GM12891 (cell line): Measurements from ENCODE around the gene SLF1.

Experiments used
- DNase-seq: peaks from one replicate; pipeline ENCODE4 v3.0.0; 2011; ENCODE audit warnings: low spot score; ENCODE audit not compliant: insufficient read length
- FAIRE-seq: peaks from 2 replicates; lab custom pipeline; 2011; peaks lifted over from hg19 to GRCh38; lab: Jason Lieb, UNC
- PAX5 ChIP-seq: IDR thresholded peaks from 2 replicates; pipeline ENCODE4 v1.6.1; 2011; ENCODE audit warnings: low read length, moderate library complexity, mild to moderate bottlenecking; ENCODE audit not compliant: insufficient read depth, severe bottlenecking
- POLR2A ChIP-seq: IDR thresholded peaks from 2 replicates; pipeline ENCODE4 v1.6.1; 2011; ENCODE audit warnings: low read depth, low read length, control low read depth
- POLR2AphosphoS5 ChIP-seq: IDR thresholded peaks from 2 replicates; pipeline ENCODE4 v1.6.1; 2011; ENCODE audit warnings: low read depth, low read length, control low read depth
- POU2F2 ChIP-seq: IDR thresholded peaks from 2 replicates; pipeline ENCODE4 v1.6.1; 2011; ENCODE audit warnings: low read depth, mild to moderate bottlenecking, control low read depth, low read length, moderate library complexity
- SPI1 ChIP-seq: IDR thresholded peaks from 2 replicates; pipeline ENCODE4 v1.6.1; 2011; ENCODE audit warnings: low read depth, low read length, control low read depth
- TAF1 ChIP-seq: IDR thresholded peaks from 2 replicates; pipeline ENCODE4 v1.6.1; 2011; ENCODE audit warnings: low read depth, low read length, control low read depth

Gene SLF1

GRCh38 chr5:94691291-94691690, 72.8 kb downstream of the SLF1 start:
- FAIRE-seq (no peak), DNase-seq (no peak)
- TF ChIP-seq PAX5 (no peak), POLR2A (no peak), TAF1 (no peak), POU2F2 (no peak), POLR2AphosphoS5 (no peak), SPI1 (no peak)

GRCh38 chr5:94691949-94692348, 73.5 kb downstream of the SLF1 start:
- DNase-seq (no peak), FAIRE-seq (no peak)
- TF ChIP-seq TAF1 (no peak), POU2F2 (no peak), PAX5 (no peak), POLR2A (no peak), POLR2AphosphoS5 (no peak), SPI1 (no peak)

- no peak for TF ChIP-seq POU2F2
- TF ChIP-seq POLR2A: no peak
- TF ChIP-seq SPI1: no peak
- no peak for TF ChIP-seq POLR2AphosphoS5
- no peak for TF ChIP-seq PAX5
- TF ChIP-seq TAF1: no peak
- DNase-seq (no peak), FAIRE-seq (no peak)
These were observed 74.1 kb downstream of the SLF1 start for GRCh38 chr5:94692581-94692980.

- TF ChIP-seq TAF1: no peak
- no peak for TF ChIP-seq PAX5
- no peak for TF ChIP-seq POLR2AphosphoS5
- no peak for TF ChIP-seq POLR2A
- TF ChIP-seq POU2F2: no peak
- DNase-seq (no peak), FAIRE-seq (no peak)
These were observed 74.8 kb downstream of the SLF1 start for GRCh38 chr5:94693043-94693822.

GRCh38 chr5:94693845-94694370, 75.4 kb downstream of the SLF1 start:
- DNase-seq (no peak), FAIRE-seq (peak; percentile 35)
- TF ChIP-seq POLR2A (no peak), PAX5 (no peak), TAF1 (no peak), POLR2AphosphoS5 (no peak), POU2F2 (no peak), SPI1 (no peak)

- no peak for DNase-seq
- no peak for FAIRE-seq
- TF ChIP-seq PAX5: no peak
- TF ChIP-seq POU2F2: no peak
- TF ChIP-seq POLR2A: no peak
- TF ChIP-seq POLR2AphosphoS5: no peak
- TF ChIP-seq TAF1: no peak
- no peak for TF ChIP-seq SPI1
These were observed 76.2 kb downstream of the SLF1 start for GRCh38 chr5:94694671-94695070.

- DNase-seq (no peak), FAIRE-seq (no peak)
- TF ChIP-seq POU2F2: no peak
- TF ChIP-seq PAX5: no peak
- TF ChIP-seq SPI1: no peak
- TF ChIP-seq POLR2AphosphoS5: no peak
- TF ChIP-seq POLR2A: no peak
- TF ChIP-seq TAF1: no peak
These were observed 79.7 kb downstream of the SLF1 start for GRCh38 chr5:94698197-94698596.

GRCh38 chr5:94699562-94699961, 81.1 kb downstream of the SLF1 start:
- no peak for TF ChIP-seq SPI1
- no peak for TF ChIP-seq PAX5
- no peak for TF ChIP-seq POLR2A
- TF ChIP-seq POU2F2: no peak
- TF ChIP-seq POLR2AphosphoS5: no peak
- TF ChIP-seq TAF1: no peak
- no peak for FAIRE-seq
- DNase-seq: no peak

GRCh38 chr5:94700592-94700991, 82.1 kb downstream of the SLF1 start:
- TF ChIP-seq TAF1: no peak
- TF ChIP-seq POU2F2: no peak
- no peak for TF ChIP-seq POLR2A
- TF ChIP-seq PAX5: no peak
- TF ChIP-seq SPI1: no peak
- TF ChIP-seq POLR2AphosphoS5: no peak
- DNase-seq: no peak
- FAIRE-seq: no peak
